ENCODE results near the gene RELN. TPM values are rescaled to one million over a fixed set of nuclear protein-coding genes. Genes with fewer than 3 reads are reported as not detected.

Gene RELN
- total RNA-seq, 1 experiment from 2014 or later: 8.0 TPM

GRCh38 chr7:103466814-103467213 lies 522.6 kb downstream of the RELN start:
- ChIA-PET CTCF (no interaction called here), POLR2A (ENCODE audit: unreplicated experiment) (no interaction called here)
- no peaks in the 10 kb centered on the region for H3F3A ChIP-seq (ENCODE audit: low read length, unreplicated experiment)
- H2AFZ ChIP-seq (ENCODE audit: low read length): no peak overlapping the region
- DNase-seq (no peak), ATAC-seq (no peak)
- H3K4me3 ChIP-seq (ENCODE audit: low read length): no peak overlapping the region
- intact Hi-C loops (cut with micrococcal nuclease): no loop called here
- H3K9ac ChIP-seq (ENCODE audit: low read length): no peak overlapping the region
- no peaks in the 10 kb centered on the region for H3K36me3 ChIP-seq (ENCODE audit: low read depth, low read length)
- no peaks in the 10 kb centered on the region for H3K9me3 ChIP-seq (ENCODE audit: low read length)
- BruUV-seq (replicated peaks): no TSS peak
- TF ChIP-seq, protein P1, sequence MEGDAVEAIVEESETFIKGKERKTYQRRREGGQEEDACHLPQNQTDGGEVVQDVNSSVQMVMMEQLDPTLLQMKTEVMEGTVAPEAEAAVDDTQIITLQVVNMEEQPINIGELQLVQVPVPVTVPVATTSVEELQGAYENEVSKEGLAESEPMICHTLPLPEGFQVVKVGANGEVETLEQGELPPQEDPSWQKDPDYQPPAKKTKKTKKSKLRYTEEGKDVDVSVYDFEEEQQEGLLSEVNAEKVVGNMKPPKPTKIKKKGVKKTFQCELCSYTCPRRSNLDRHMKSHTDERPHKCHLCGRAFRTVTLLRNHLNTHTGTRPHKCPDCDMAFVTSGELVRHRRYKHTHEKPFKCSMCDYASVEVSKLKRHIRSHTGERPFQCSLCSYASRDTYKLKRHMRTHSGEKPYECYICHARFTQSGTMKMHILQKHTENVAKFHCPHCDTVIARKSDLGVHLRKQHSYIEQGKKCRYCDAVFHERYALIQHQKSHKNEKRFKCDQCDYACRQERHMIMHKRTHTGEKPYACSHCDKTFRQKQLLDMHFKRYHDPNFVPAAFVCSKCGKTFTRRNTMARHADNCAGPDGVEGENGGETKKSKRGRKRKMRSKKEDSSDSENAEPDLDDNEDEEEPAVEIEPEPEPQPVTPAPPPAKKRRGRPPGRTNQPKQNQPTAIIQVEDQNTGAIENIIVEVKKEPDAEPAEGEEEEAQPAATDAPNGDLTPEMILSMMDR (conservative IDR thresholded peaks at IDR 0.05; ENCODE audit: low read depth, low read length): no peak
- TF ChIP-seq EZH2 (IDR thresholded peaks at IDR 0.05; ENCODE audit: low read length, unreplicated experiment) (no peak), EZH2phosphoT487 (IDR thresholded peaks at IDR 0.05; ENCODE audit: borderline replicate concordance, low read length) (no peak)
- no peaks in the 10 kb centered on the region for H3K9me2 ChIP-seq (replicated peaks; ENCODE audit: low read length)
- H3K79me2 ChIP-seq (ENCODE audit: low read length): no peaks in the 10 kb centered on the region
- no peaks in the 10 kb centered on the region for H4K20me1 ChIP-seq (ENCODE audit: low read length)
- no peak overlapping the region for H3K27ac ChIP-seq (ENCODE audit: low read length)
- no peaks in the 10 kb centered on the region for H3K4me1 ChIP-seq (ENCODE audit: insufficient read depth, low read length)
- H3K27me3 ChIP-seq (ENCODE audit: low read length): no peaks in the 10 kb centered on the region
- H3K4me2 ChIP-seq (ENCODE audit: low read length): no peak overlapping the region

DNA sequence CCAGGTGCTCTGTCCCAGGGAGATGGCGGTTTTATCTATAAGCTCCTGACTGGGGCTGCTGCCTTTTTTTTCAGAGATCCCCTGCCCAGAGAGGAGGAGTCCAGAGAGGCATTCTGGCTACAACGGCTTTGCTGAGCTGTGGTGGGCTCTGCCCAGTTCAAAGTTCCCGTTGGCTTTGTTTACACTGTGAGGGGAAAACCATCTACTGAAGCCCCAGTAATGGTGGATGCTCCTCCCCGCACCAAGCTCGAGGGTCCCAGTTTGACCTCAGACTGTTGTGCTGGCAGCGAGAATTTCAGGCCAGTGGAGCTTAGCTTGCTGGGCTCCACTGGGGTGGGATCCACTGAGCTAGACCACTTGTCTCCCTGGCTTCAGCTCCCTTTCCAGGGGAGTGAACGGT lies 527.1 kb downstream of the RELN start:
- no peaks in the 10 kb centered on the region for H3K9me3 ChIP-seq (ENCODE audit: low read length)
- no peaks in the 10 kb centered on the region for H3K79me2 ChIP-seq (ENCODE audit: low read length)
- no peak overlapping the region for H3K27ac ChIP-seq (ENCODE audit: low read length)
- ATAC-seq: no peak
- no TSS peak for BruUV-seq (replicated peaks)
- H3K27me3 ChIP-seq (ENCODE audit: low read length): no peaks in the 10 kb centered on the region
- no peaks in the 10 kb centered on the region for H3F3A ChIP-seq (ENCODE audit: low read length, unreplicated experiment)
- intact Hi-C loops (cut with micrococcal nuclease): no loop called here
- no peaks in the 10 kb centered on the region for H3K9me2 ChIP-seq (replicated peaks; ENCODE audit: low read length)
- H3K36me3 ChIP-seq (ENCODE audit: low read depth, low read length): no peaks in the 10 kb centered on the region
- no peak overlapping the region for H3K9ac ChIP-seq (ENCODE audit: low read length)
- no peaks in the 10 kb centered on the region for H4K20me1 ChIP-seq (ENCODE audit: low read length)
- H3K4me3 ChIP-seq (ENCODE audit: low read length): no peak overlapping the region
- H3K4me2 ChIP-seq (ENCODE audit: low read length): no peak overlapping the region
- ChIA-PET POLR2A (ENCODE audit: unreplicated experiment) (no interaction called here), CTCF (no interaction called here)
- H2AFZ ChIP-seq (ENCODE audit: low read length): no peak overlapping the region
- TF ChIP-seq EZH2phosphoT487 (IDR thresholded peaks at IDR 0.05; ENCODE audit: borderline replicate concordance, low read length) (no peak), EZH2 (IDR thresholded peaks at IDR 0.05; ENCODE audit: low read length, unreplicated experiment) (no peak)
- TF ChIP-seq, protein P1 (conservative IDR thresholded peaks at IDR 0.05; ENCODE audit: low read depth, low read length): no peak
- no peaks in the 10 kb centered on the region for H3K4me1 ChIP-seq (ENCODE audit: insufficient read depth, low read length)
- DNase-seq: no peak

GRCh38 chr7:103447073-103447960 lies 542.1 kb downstream of the RELN start:
- Histone ChIP-seq H3K36me3 (ENCODE audit: low read depth, low read length) (no peaks in the 10 kb centered on the region), H4K20me1 (ENCODE audit: low read length) (no peaks in the 10 kb centered on the region), H3K4me1 (ENCODE audit: insufficient read depth, low read length) (peaks cover 17% of the 10 kb centered on the region), H3K4me2 (ENCODE audit: low read length) (peak overlapping the region; percentile 83), H3K79me2 (ENCODE audit: low read length) (no peaks in the 10 kb centered on the region), H3K27ac (ENCODE audit: low read length) (no peak overlapping the region), H3K9me3 (ENCODE audit: low read length) (no peaks in the 10 kb centered on the region), H3K9ac (ENCODE audit: low read length) (no peak overlapping the region), H2AFZ (ENCODE audit: low read length) (peak overlapping the region; percentile 41; the same call in 1 of the 2 replicates), H3K27me3 (ENCODE audit: low read length) (no peaks in the 10 kb centered on the region), H3K4me3 (ENCODE audit: low read length) (peak overlapping the region; percentile 71), H3F3A (ENCODE audit: low read length, unreplicated experiment) (no peaks in the 10 kb centered on the region), H3K9me2 (replicated peaks; ENCODE audit: low read length) (no peaks in the 10 kb centered on the region)
- CTCF ChIA-PET: interaction anchor here (0.5 to 1.2 kb wide), 2 partner anchors 33 to 76 kb away, joined by 4 to 5 read pairs; no protein-coding TSS in a partner anchor
- intact Hi-C loops (cut with micrococcal nuclease): loop anchor here (1.0 to 2.0 kb wide), 7 partner anchors 40 to 709 kb away; no protein-coding TSS in a partner anchor
- BruUV-seq (replicated peaks): no TSS peak
- DNase-seq (peak; percentile 75), ATAC-seq (peak; percentile 66)
- TF ChIP-seq, protein P1 (conservative IDR thresholded peaks at IDR 0.05; ENCODE audit: low read depth, low read length): peak; percentile 90
- no peak for TF ChIP-seq EZH2phosphoT487 (IDR thresholded peaks at IDR 0.05; ENCODE audit: borderline replicate concordance, low read length)
- no peak for TF ChIP-seq EZH2 (IDR thresholded peaks at IDR 0.05; ENCODE audit: low read length, unreplicated experiment)
- POLR2A ChIA-PET (ENCODE audit: unreplicated experiment): interaction anchor here (0.5 to 0.7 kb wide), 3 partner anchors 76 to 712 kb away, joined by 3 to 9 read pairs (median 3); no protein-coding TSS in a partner anchor
